Lower lobe of right lung (tissue), 2 donors: ENCODE results near the gene EFCAB8. TPM values are rescaled to one million over a fixed set of nuclear protein-coding genes. Genes with fewer than 3 reads are reported as not detected.

Experiments
- ATAC-seq, 2 donors: fragments of 200-7000 bp; cut with Tn5 transposase; one replicate each; pipeline ENCODE4 v1.9.1; 2020 to 2022; ENCODE audit warnings: mild to moderate bottlenecking in 2 of 2, moderate library complexity in 2 of 2
- DNase-seq: peaks from one replicate; pipeline ENCODE4 v3.0.0-alpha.2; 2020
- H3K27ac ChIP-seq: fragments of 200-600 bp; one replicate; pipeline ENCODE4 v1.8.0; 2022
- H3K27me3 ChIP-seq: fragments of 200-600 bp; one replicate; pipeline ENCODE4 v1.8.0; 2022; ENCODE audit warnings: low read depth
- H3K36me3 ChIP-seq: fragments of 200-600 bp; one replicate; pipeline ENCODE4 v1.8.0; 2022; ENCODE audit warnings: mild to moderate bottlenecking
- H3K4me1 ChIP-seq: fragments of 200-600 bp; one replicate; pipeline ENCODE4 v1.8.0; 2022
- H3K4me3 ChIP-seq: fragments of 200-600 bp; one replicate; pipeline ENCODE4 v1.8.0; 2022; ENCODE audit warnings: mild to moderate bottlenecking
- H3K9me3 ChIP-seq: fragments of 200-600 bp; one replicate; pipeline ENCODE4 v1.8.0; 2022
- intact Hi-C: fragments of 100-400 bp; cut with DNase I; formaldehyde crosslinking; loops from one replicate; pipeline ENCODE4 v1.11.0; 2022
- total RNA-seq: library from RNA; stranded (reverse); fragmentation: NEBNext Ultra II Directional; extraction: Animal tissue kit (Norgen Biotek cat#: 25700); gene quantifications from one replicate; pipeline ENCODE4 v1.2.1, GENCODE V29; 2021
- TF ChIP-seq, protein P1 (sequence below): fragments of 200-600 bp; IDR thresholded peaks from one replicate; pipeline ENCODE4 v1.8.0; 2022; ENCODE audit warnings: antibody characterized with exemption, mild to moderate bottlenecking
- donor health status: DM: no; HTN: yes; CAD: no; lungs with severe emphysema.

Gene EFCAB8
- total RNA-seq, 1 donor from 2014 or later = 0.30 TPM

GRCh38 chr20:32841632-32842031 is 17.1 kb upstream of the EFCAB8 start:
- H3K9me3 ChIP-seq = no peaks in the 10 kb centered on the region
- no peak overlapping the region for H3K4me3 ChIP-seq
- ATAC-seq (no peak), DNase-seq (no peak)
- intact Hi-C loops = no loop called here
- H3K4me1 ChIP-seq = peaks cover 5% of the 10 kb centered on the region
- peaks cover 89% of the 10 kb centered on the region for H3K36me3 ChIP-seq
- TF ChIP-seq, protein P1, sequence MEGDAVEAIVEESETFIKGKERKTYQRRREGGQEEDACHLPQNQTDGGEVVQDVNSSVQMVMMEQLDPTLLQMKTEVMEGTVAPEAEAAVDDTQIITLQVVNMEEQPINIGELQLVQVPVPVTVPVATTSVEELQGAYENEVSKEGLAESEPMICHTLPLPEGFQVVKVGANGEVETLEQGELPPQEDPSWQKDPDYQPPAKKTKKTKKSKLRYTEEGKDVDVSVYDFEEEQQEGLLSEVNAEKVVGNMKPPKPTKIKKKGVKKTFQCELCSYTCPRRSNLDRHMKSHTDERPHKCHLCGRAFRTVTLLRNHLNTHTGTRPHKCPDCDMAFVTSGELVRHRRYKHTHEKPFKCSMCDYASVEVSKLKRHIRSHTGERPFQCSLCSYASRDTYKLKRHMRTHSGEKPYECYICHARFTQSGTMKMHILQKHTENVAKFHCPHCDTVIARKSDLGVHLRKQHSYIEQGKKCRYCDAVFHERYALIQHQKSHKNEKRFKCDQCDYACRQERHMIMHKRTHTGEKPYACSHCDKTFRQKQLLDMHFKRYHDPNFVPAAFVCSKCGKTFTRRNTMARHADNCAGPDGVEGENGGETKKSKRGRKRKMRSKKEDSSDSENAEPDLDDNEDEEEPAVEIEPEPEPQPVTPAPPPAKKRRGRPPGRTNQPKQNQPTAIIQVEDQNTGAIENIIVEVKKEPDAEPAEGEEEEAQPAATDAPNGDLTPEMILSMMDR = no peak
- no peaks in the 10 kb centered on the region for H3K27me3 ChIP-seq
- H3K27ac ChIP-seq = no peak overlapping the region

GRCh38 chr20:32842688-32843524 is 15.8 kb upstream of the EFCAB8 start:
- no peak for ATAC-seq
- intact Hi-C loops = no loop called here
- TF ChIP-seq, protein P1 = no peak
- H3K9me3 ChIP-seq = no peaks in the 10 kb centered on the region
- H3K4me3 ChIP-seq = no peak overlapping the region
- no peak for DNase-seq
- H3K27ac ChIP-seq = no peak overlapping the region
- H3K27me3 ChIP-seq = no peaks in the 10 kb centered on the region
- H3K36me3 ChIP-seq = peaks cover 89% of the 10 kb centered on the region
- peaks cover 5% of the 10 kb centered on the region for H3K4me1 ChIP-seq

- H3K36me3 ChIP-seq = peaks cover 89% of the 10 kb centered on the region
- H3K4me3 ChIP-seq = no peak overlapping the region
- TF ChIP-seq, protein P1 = no peak
- H3K4me1 ChIP-seq = peaks cover 4% of the 10 kb centered on the region
- DNase-seq (no peak), ATAC-seq (no peak)
- no peak overlapping the region for H3K27ac ChIP-seq
- no peaks in the 10 kb centered on the region for H3K27me3 ChIP-seq
- intact Hi-C loops = no loop called here
- no peaks in the 10 kb centered on the region for H3K9me3 ChIP-seq
These were observed 12.9 kb upstream of the EFCAB8 start for GRCh38 chr20:32845786-32846185.

DNA sequence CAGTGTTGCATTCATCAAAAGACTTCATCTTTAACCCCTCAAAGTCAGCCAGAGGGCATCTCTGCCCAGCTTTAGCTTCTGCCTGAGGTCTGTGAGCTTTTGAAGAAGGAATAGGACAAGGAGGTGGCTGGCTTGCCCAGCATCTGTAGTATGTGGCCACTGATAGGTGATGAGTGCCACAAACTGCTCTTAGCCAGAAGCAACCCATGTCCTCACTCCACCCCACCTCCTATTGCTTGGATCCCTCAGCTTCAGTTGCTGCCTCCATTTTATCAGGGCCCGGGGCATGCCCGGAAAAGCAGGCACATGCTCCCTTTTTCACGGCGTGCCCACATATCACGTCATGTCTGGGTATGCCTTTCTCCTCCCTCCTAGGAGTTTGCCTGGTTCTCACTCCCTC is 11.9 kb upstream of the EFCAB8 start:
- ATAC-seq (no peak), DNase-seq (no peak)
- Histone ChIP-seq H3K27ac (no peak overlapping the region), H3K4me1 (no peaks in the 10 kb centered on the region), H3K36me3 (peaks cover 89% of the 10 kb centered on the region), H3K27me3 (no peaks in the 10 kb centered on the region), H3K4me3 (no peak overlapping the region), H3K9me3 (no peaks in the 10 kb centered on the region)
- intact Hi-C loops = no loop called here
- TF ChIP-seq, protein P1 = no peak

GRCh38 chr20:32847964-32848363 is 10.8 kb upstream of the EFCAB8 start:
- H3K9me3 ChIP-seq = no peaks in the 10 kb centered on the region
- no peaks in the 10 kb centered on the region for H3K4me1 ChIP-seq
- no peak for DNase-seq
- H3K27ac ChIP-seq = no peak overlapping the region
- no peak overlapping the region for H3K4me3 ChIP-seq
- TF ChIP-seq, protein P1 = no peak
- ATAC-seq = no peak
- peaks cover 89% of the 10 kb centered on the region for H3K36me3 ChIP-seq
- intact Hi-C loops = no loop called here
- H3K27me3 ChIP-seq = no peaks in the 10 kb centered on the region
